SH-SY5Y (cell line): ENCODE measurements around the gene ADCY5.

ENCODE experiments used
- GATA2 ChIP-seq: IDR thresholded peaks from 2 replicates; pipeline ENCODE4 v1.6.1; 2011; ENCODE audit warnings: mild to moderate bottlenecking, low read depth, low read length
- GATA3 ChIP-seq: IDR thresholded peaks from 2 replicates; pipeline ENCODE4 v1.6.1; 2011; ENCODE audit warnings: low read depth, mild to moderate bottlenecking, low read length, moderate library complexity

The ADCY5 gene

DNA sequence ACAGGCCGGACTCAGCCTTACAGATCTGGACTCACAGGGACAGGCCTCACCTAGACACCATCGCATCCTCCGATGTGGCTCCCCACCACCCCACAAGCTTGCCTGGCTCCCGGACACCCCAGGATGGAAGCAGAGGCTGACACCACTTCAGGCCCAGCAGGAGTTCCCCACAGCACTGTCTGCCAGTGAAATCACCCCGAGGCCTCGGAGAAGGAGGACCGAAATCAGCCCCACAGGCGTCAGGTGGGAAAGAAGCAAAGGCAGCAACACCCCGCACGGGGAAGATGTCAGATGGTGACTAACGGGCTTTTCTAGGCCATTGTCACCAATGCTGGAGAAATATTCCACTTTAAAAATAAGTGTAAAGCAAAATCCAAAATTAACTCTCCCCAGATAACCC, 18.6 kb downstream of the ADCY5 start:
- TF ChIP-seq GATA3 (no peak), GATA2 (no peak)

DNA sequence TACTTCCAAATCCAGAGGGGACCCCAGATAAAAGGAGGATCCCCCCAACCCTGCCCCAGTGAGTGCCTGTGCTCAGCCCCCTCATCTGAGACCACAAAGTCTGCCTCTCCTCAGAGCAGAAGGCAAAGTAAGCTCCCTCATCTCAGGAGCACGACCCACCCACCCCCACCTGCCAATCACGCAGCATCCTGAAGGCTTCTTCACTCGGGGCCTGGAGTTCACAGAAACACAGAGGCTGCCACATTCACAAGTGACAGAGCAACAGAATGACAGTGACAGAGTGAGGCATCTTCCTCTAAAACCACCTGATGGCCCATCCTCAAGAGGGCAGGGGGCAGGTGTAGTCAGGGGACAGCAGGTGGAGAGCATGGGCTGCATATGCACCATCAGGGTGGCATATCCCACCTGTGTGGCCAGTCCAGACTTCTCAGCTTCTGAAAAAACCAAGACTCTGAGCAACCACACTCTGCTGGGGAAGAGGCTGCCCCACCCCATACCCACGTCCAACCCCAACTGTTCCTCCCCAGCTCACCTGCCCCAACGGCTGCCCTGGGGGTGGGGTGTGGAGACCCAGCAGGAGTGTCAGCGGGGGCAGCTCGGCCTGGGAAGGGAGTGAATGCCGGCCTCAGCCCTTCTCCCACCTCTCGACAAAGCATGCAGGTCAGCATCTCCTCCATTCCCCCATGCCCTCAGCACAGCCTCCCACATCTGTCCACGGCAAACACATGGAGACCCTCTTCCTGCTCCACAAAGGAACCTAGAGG, 19.3 kb downstream of the ADCY5 start:
- no peak for TF ChIP-seq GATA2
- TF ChIP-seq GATA3, result no peak

DNA sequence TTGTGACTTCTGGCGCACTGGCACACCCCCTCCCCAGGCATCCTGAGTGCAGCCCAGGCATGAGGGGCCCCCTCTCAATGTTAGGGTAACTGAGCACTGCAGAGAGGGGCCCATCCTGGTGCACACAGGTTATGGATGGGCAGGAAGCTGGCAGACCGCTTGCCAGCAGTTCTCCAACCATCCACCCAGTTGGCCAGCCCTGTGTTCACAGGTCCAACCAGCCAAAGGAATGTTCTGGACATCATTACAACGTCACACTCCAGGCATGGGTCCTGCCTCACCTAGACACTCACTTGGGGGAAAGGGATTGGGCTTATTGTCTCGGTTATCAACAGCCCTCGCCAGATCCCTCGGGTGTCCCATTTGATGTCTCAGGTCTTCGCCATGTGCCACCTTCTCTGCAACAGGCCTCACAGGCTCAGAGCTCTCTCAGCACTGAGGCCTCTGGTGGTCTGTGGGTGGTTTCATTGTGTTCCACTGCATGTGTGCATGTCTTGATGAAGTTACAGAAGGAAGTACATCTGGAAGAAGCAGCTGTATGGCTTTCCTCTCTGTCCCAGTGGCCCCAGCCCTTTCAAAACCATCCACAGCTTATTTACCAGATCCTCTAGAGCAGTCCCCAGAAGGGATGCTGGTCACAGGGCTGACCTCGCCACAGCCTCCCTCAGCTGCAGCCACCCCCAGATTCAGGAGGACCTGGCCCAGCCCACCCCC, 23.7 kb downstream of the ADCY5 start:
- TF ChIP-seq GATA2 (no peak), GATA3 (no peak)

DNA sequence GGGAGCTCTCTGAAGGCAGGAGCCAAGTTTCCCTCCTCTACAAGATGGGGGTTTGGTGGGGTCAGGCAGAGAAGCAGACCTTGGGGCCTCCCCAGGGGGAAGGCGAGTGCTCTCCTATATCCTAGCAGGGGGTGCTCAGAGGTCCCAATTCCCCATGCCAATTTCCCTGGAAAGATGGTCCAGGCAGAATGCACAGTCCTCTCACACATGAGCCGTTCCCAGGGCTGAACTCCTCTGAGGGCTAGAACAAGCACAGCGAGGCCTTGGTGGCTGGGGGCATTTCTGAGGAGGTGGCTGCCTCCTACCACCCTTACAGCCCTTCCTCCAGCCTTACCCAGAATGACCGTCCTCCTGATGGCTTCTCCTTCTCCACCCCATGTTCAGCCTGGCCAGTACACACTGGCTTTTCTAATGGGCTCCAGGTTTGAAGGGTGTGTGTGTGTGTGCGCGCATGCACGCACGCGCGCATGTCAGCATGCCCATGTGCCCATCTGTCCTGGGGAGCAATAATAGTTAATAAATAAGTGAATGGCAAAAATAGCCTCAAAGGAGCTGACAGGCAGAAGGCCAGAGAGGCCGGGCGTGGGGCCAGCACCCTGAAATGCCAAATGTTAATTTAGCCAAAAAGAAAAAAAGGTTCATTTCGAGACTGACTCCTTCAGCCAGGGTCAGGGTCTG, 24.4 kb downstream of the ADCY5 start:
- TF ChIP-seq GATA2 (no peak), GATA3 (no peak)

DNA sequence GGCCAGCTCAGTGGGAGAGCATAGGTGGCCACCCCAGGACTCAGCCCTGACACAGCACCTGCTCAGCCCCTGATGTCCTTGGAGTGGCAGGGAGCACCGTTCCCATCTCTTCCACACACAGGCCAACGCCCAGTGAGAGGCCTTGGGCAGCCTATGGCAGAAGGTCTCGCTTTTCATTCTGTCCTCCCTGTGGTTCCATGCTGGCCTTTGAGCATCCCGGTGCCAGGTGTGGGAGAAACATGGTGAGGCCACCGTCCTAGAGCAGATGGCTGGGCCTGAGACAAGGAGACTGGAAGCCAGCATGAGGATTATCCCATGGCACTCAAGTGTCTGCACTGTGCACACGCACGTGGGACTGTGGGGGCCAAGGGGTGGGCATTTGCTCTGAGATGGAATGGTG, 25.1 kb downstream of the ADCY5 start:
- no peak for TF ChIP-seq GATA3
- no peak for TF ChIP-seq GATA2

GRCh38 chr3:123423031-123423430, 25.9 kb downstream of the ADCY5 start:
- TF ChIP-seq GATA2 (no peak), GATA3 (no peak)

DNA sequence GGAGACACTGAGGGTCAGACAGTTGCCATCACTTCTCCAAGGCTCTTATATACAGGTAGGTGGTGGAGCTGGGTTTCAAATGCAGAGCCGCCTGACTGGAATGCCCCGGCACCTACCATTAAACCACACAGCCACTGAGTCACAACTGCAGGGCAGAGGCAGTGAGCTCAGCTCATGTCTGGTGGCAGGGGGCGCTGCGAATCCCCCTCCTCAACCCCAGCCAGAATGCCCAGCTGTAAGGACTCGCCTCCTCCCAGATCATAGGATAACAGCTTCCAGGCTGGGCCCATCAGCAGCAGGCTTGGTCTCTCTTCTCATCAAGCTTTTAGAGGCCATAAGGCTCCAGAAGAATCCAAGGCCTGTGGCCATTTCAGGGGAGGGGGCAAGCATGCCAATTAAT, 26.4 kb downstream of the ADCY5 start:
- no peak for TF ChIP-seq GATA3
- TF ChIP-seq GATA2, result peak; percentile 58

GRCh38 chr3:123421353-123422174, 27.3 kb downstream of the ADCY5 start:
- TF ChIP-seq GATA2, result no peak

DNA sequence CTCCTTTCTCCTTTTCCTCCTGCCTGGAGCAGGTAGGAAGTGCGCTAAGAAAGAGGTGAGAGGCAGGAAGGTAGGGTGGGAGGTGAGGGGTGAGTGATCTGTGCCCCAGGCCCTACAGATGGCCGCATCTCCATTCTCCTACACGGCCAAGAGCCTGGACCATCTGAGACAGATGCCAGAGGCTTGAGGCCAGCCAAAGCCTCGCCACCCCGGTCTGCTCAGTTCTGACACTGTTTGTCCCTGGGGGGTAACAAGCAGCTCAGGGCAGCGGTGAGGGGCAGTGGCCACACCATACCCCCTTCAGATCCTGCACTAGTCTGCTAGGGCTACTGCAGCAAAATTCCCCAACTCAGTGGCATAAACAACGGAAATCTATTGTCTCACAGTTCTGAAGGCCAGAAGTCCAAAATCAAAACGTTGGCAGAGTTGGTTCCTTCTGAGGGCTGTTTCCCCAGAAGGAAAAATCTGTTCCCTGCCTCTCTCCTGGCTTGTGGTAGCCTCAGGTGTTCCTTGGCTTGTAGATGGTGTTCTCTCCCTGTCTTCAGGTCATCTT, 28.4 kb downstream of the ADCY5 start:
- TF ChIP-seq GATA2 (no peak), GATA3 (no peak)

DNA sequence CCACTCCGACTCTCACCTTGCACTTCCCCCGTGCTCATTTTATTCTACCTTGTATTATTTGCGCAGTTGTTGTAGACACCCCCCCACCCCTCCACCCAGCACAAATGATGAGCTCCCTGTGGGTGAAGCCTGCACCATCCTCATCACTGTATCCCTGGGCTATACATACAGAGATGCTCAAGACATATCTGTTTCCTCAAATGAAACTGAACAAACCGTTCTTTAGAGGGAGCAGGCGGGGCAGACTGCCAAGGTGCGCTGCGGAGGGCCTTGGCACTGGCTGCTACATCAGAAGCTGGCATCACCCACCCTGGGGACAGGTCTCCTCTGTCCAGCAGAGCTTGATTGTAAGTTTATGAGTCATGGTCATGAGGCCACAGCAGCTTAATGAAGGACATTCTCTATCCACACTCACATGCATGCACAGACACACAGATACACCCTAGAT, 29.0 kb downstream of the ADCY5 start:
- TF ChIP-seq GATA3 (no peak), GATA2 (no peak)

DNA sequence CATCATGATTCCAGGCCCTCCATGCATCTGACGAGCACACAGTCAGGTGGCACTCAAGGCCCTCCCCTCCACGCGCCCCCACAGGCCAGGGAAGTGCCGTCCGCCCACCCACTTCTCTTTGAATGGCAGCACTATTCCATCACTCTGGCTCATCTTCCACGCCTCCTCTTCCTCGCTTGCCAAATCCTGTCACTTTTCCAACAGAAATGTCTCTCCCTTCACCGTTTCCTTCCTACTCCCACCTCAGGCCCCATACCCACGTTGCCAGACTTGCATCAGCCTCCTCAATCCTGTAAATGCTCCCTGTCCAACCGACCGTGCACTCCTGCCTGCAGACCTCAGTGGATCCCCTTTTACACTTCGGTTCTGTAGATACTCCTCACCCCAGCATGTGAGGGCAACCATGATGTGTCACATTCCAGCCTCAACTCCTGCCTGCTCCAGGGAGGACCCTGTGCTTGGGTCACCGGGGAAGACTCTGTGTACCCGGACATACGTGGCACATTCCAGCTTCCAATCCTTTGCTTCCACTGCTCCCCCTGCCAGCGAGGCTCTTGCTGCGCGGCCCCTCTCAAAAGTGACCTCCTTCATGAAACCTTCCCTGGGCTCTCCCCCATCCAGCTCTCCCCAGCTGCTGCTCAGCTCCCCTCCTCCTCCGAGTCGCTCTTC, 29.6 kb downstream of the ADCY5 start:
- TF ChIP-seq GATA3, result no peak
- no peak for TF ChIP-seq GATA2

DNA sequence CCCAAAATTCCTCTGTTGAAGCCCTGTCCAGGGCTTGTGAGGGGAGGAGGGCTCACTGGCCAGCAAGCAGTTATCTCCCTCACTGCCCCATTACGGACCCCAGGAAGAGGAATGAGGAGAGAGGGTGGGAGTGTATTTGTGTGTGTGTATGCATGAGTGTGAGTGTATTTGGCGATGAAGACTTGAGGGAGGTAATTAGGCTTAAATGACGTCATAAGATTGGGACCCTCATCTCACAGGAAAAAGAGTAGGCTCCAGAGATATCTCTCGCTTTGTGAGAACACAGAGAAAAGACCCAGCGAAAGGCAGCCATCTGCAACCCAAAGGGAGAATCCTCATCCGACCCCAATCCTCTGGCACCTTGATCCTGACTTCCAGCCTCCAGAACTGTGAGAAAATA, 32.2 kb downstream of the ADCY5 start:
- TF ChIP-seq GATA2 (no peak), GATA3 (no peak)

DNA sequence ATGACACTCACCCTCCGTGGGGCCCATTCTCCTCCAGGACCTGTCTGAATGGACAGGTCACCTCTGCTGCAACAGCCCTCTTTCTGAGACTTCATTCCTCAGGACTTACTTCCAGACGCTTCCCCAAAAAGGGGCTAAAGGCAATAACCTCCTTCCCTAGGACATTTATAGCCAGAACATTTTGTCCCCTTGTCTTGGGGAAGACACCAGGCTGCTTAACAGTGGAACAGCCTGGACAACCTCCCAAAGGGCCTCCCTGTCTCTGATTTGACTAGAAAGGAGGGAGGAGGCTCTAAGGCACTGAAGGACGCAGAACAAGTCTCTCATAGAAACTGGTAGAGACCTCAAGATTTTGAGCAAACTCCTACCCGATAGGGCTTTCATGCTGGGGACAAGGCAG, 32.7 kb downstream of the ADCY5 start:
- TF ChIP-seq GATA3, result no peak
- TF ChIP-seq GATA2, result no peak
